HG03060 (cell line): ENCODE data around the gene DHX15.

Experiments used
- ATAC-seq: cut with Tn5 transposase; IDR thresholded peaks from one replicate; pipeline ENCODE4 v1.9.1; 2021; ENCODE audit warnings: low read depth, moderate number of reproducible peaks; ENCODE audit not compliant: unreplicated experiment

The DHX15 gene

GRCh38 chr4:24495388-24495787 lies 89.0 kb downstream of the DHX15 start:
- no peak for ATAC-seq

- no peak for ATAC-seq
Observed at GRCh38 chr4:24489870-24490269, 94.5 kb downstream of the DHX15 start.

GRCh38 chr4:24488399-24489164 lies 95.8 kb downstream of the DHX15 start:
- ATAC-seq: peak; percentile 52

- ATAC-seq: no peak
Observed at GRCh38 chr4:24482871-24483270, 101.5 kb downstream of the DHX15 start.

GRCh38 chr4:24477919-24478318 lies 106.4 kb downstream of the DHX15 start:
- ATAC-seq: no peak
